HepG2 (cell line): ENCODE measurements around the gene TMEM38A. TPM values are rescaled to one million over a fixed set of nuclear protein-coding genes. Genes with fewer than 3 reads are reported as not detected.

Experiments used
- BCL6 ChIP-seq: IDR thresholded peaks from 2 replicates; pipeline ENCODE4 v1.6.1; 2016; ENCODE audit warnings: missing genetic modification reagents, missing compliant biosample characterization
- BRCA1 ChIP-seq: sonication (generic); formaldehyde crosslinking; IDR thresholded peaks from 2 replicates; pipeline ENCODE4 v1.4.0; 2020; ENCODE audit warnings: missing genetic modification reagents
- CBX1 ChIP-seq: IDR thresholded peaks from one replicate; pipeline ENCODE4 v1.6.1; 2016; ENCODE audit warnings: antibody characterized with exemption, low read depth
- DNMT1 ChIP-seq: sonication (generic); formaldehyde crosslinking; IDR thresholded peaks from 2 replicates; pipeline ENCODE4 v1.5.1; 2020; ENCODE audit warnings: mild to moderate bottlenecking, missing genetic modification reagents
- EP300 ChIP-seq, 3 experiments: sonication (generic) in 1 of 3; formaldehyde crosslinking in 1 of 3; IDR thresholded peaks; 2 replicates each; pipeline versions ENCODE4 v1.5.1 to v1.6.1; 2011 to 2020; ENCODE audit warnings: low read depth in 2 of 3, low read length in 2 of 3, borderline replicate concordance in 1 of 3, improper control_type of control experiment in 1 of 3, mild to moderate bottlenecking in 1 of 3, missing genetic modification reagents in 1 of 3, moderate library complexity in 1 of 3
- ETV5 ChIP-seq: IDR thresholded peaks from 2 replicates; pipeline ENCODE4 v1.6.1; 2018; ENCODE audit warnings: missing biosample characterization, missing genetic modification reagents, inconsistent platforms, borderline replicate concordance
- FOSL2 ChIP-seq: sonication (generic); formaldehyde crosslinking; IDR thresholded peaks from 2 replicates; pipeline ENCODE4 v1.4.0; 2020; ENCODE audit warnings: missing genetic modification reagents
- FOXA1 ChIP-seq, 2 experiments: fragments of 450-650 bp in 1 of 2; sonication (generic) in 1 of 2; formaldehyde crosslinking in 1 of 2; IDR thresholded peaks; 2 replicates each; pipeline versions ENCODE4 v1.4.0 to v1.6.1; 2016 to 2020; ENCODE audit warnings: missing genetic modification reagents in 1 of 2
- FOXO4 ChIP-seq: sonication (generic); formaldehyde crosslinking; conservative IDR thresholded peaks from 2 replicates; pipeline ENCODE4 v1.8.1; 2023; ENCODE audit warnings: missing genetic modification reagents
- HCFC1 ChIP-seq: fragments of 150-350 bp; IDR thresholded peaks from 2 replicates; pipeline ENCODE4 v1.6.1; 2014; ENCODE audit warnings: low read depth, low read length
- KAT8 ChIP-seq: IDR thresholded peaks from 2 replicates; pipeline ENCODE4 v1.6.1; 2016; ENCODE audit warnings: missing genetic modification reagents, missing compliant biosample characterization
- KLF12 ChIP-seq: sonication (generic); formaldehyde crosslinking; IDR thresholded peaks from 2 replicates; pipeline ENCODE4 v1.4.0; 2020; ENCODE audit warnings: missing genetic modification reagents, borderline replicate concordance
- LCORL ChIP-seq, 2 experiments: fragments of 450-650 bp in 1 of 2; sonication (generic) in 1 of 2; formaldehyde crosslinking in 1 of 2; IDR thresholded peaks; 2 replicates each; pipeline versions ENCODE4 v1.5.0 to v1.6.1; 2017 to 2020; ENCODE audit warnings: antibody characterized with exemption in 1 of 2, missing genetic modification reagents in 1 of 2
- SMAD3 ChIP-seq: sonication (generic); formaldehyde crosslinking; IDR thresholded peaks from 2 replicates; pipeline ENCODE4 v1.4.0; 2020; ENCODE audit warnings: missing genetic modification reagents
- SNAI1 ChIP-seq: sonication (generic); formaldehyde crosslinking; IDR thresholded peaks from 2 replicates; pipeline ENCODE4 v1.5.0; 2020; ENCODE audit warnings: mild to moderate bottlenecking, missing genetic modification reagents, borderline replicate concordance
- SP5 ChIP-seq: IDR thresholded peaks from 2 replicates; pipeline ENCODE4 v1.6.1; 2016; ENCODE audit warnings: low read depth, borderline replicate concordance
- SSRP1 ChIP-seq: IDR thresholded peaks from 2 replicates; pipeline ENCODE4 v1.6.1; 2016; ENCODE audit warnings: control low read depth
- UBTF ChIP-seq: sonication (generic); formaldehyde crosslinking; IDR thresholded peaks from 2 replicates; pipeline ENCODE4 v1.4.0; 2020; ENCODE audit warnings: mild to moderate bottlenecking, missing genetic modification reagents
- ZBTB8A ChIP-seq: sonication (generic); formaldehyde crosslinking; IDR thresholded peaks from 2 replicates; pipeline ENCODE4 v1.4.0; 2020; ENCODE audit warnings: mild to moderate bottlenecking, low read depth, missing genetic modification reagents, borderline replicate concordance
- ZFP36L1 ChIP-seq: sonication (generic); formaldehyde crosslinking; IDR thresholded peaks from 2 replicates; pipeline ENCODE4 v1.8.0; 2022; ENCODE audit warnings: mild to moderate bottlenecking, missing genetic modification reagents, moderate library complexity
- ZNF20 ChIP-seq: sonication (generic); formaldehyde crosslinking; IDR thresholded peaks from 2 replicates; pipeline ENCODE4 v1.4.0; 2020; ENCODE audit warnings: mild to moderate bottlenecking, moderate library complexity, missing genetic modification reagents
- ZNF33A ChIP-seq: sonication (generic); formaldehyde crosslinking; IDR thresholded peaks from 2 replicates; pipeline ENCODE4 v1.5.1; 2020; ENCODE audit warnings: missing genetic modification reagents, mild to moderate bottlenecking, moderate library complexity, borderline replicate concordance
- ZNF382 ChIP-seq: sonication (generic); formaldehyde crosslinking; IDR thresholded peaks from 2 replicates; pipeline ENCODE4 v1.5.0; 2020; ENCODE audit warnings: missing genetic modification reagents, mild to moderate bottlenecking, borderline replicate concordance
- ZNF652 ChIP-seq: IDR thresholded peaks from 2 replicates; pipeline ENCODE4 v1.6.1; 2016; ENCODE audit warnings: low read depth, borderline replicate concordance
- ZNF724P ChIP-seq: sonication (generic); formaldehyde crosslinking; IDR thresholded peaks from 2 replicates; pipeline ENCODE4 v1.8.0; 2022; ENCODE audit warnings: missing genetic modification reagents, borderline replicate concordance
- ZNF850 ChIP-seq: sonication (generic); formaldehyde crosslinking; conservative IDR thresholded peaks from 2 replicates; pipeline ENCODE4 v1.9.0; 2021; ENCODE audit warnings: mild to moderate bottlenecking, missing genetic modification reagents
- ZNF883 ChIP-seq: sonication (generic); formaldehyde crosslinking; IDR thresholded peaks from 2 replicates; pipeline ENCODE4 v1.5.1; 2020; ENCODE audit warnings: mild to moderate bottlenecking, missing genetic modification reagents; ENCODE audit errors: not compliant biosample characterization
- ZSCAN21 ChIP-seq: sonication (generic); formaldehyde crosslinking; IDR thresholded peaks from 2 replicates; pipeline ENCODE4 v1.8.0; 2022; ENCODE audit warnings: mild to moderate bottlenecking, missing genetic modification reagents, moderate library complexity, borderline replicate concordance
- polyA plus RNA-seq, 8 experiments: library from polyadenylated mRNA; depleted of rRNA in 3 of 8; stranded (reverse) in 7 of 8; unstranded in 1 of 8; fragments of >200 nt; fragmentation: Illumina TruSeq in 4 of 8; extraction: Trizol in 4 of 8; gene quantifications; 2 replicates each; pipeline versions ENCODE4 v1.2.1 to v1.2.3, GENCODE V29; 2011 to 2016; ENCODE audit warnings: low read depth in 4 of 8, missing spikeins in 1 of 8, mixed read lengths in 1 of 8; ENCODE audit not compliant: insufficient read depth in 1 of 8
- total RNA-seq, 5 experiments: library from RNA; depleted of rRNA; stranded (reverse); fragments of >200 nt; fragmentation: Illumina TruSeq; extraction: Trizol; gene quantifications; 2 replicates each; pipeline ENCODE4 v1.2.3, GENCODE V29; 2016; ENCODE audit warnings: low read depth in 1 of 5

Gene TMEM38A
- total and polyA plus RNA-seq, 2 of the 13 experiments (the other 11 are each of a cell fraction or from before 2014, with no cell fraction given) = 4.8 to 6.8 TPM

- TF ChIP-seq LCORL (IDR thresholded peaks at IDR 0.05) (no peak), LCORL (CRISPR knock-in tag; IDR thresholded peaks at IDR 0.05) (0 out of 2 replicates have a peak, but pooled peaks have one; percentile 3), ZNF883 (no peak), FOXO4 (CRISPR knock-in tag) (0 out of 2 replicates have a peak, but pooled peaks have one; percentile 49), ZNF20 (no peak), KAT8 (CRISPR knock-in tag) (no peak), KLF12 (no peak), ZNF850 (CRISPR knock-in tag) (no peak), ZSCAN21 (CRISPR knock-in tag) (no peak), SSRP1 (CRISPR knock-in tag) (no peak), ZFP36L1 (CRISPR knock-in tag) (peak; percentile 17; the same call in 1 of the 2 replicates), SP5 (CRISPR knock-in tag) (0 out of 2 replicates have a peak, but pooled peaks have one; percentile 18), ZNF33A (CRISPR knock-in tag) (no peak), UBTF (CRISPR knock-in tag) (0 out of 2 replicates have a peak, but pooled peaks have one; percentile 23), DNMT1 (CRISPR knock-in tag) (no peak), ZNF724P (CRISPR knock-in tag) (no peak), BCL6 (no peak), ZNF652 (CRISPR knock-in tag) (no peak), FOXA1 (IDR thresholded peaks at IDR 0.05) (no peak), FOXA1 (CRISPR knock-in tag; IDR thresholded peaks at IDR 0.05) (no peak), ETV5 (CRISPR knock-in tag) (0 out of 2 replicates have a peak, but pooled peaks have one; percentile 16), EP300 (IDR thresholded peaks at IDR 0.05; ENCODE audit: low read depth in 2 of 2, low read length in 2 of 2) (no peak), EP300 (CRISPR knock-in tag; IDR thresholded peaks at IDR 0.05; ENCODE audit: borderline replicate concordance) (no peak), HCFC1 (no peak), ZBTB8A (no peak), SNAI1 (CRISPR knock-in tag) (no peak), FOSL2 (CRISPR knock-in tag) (no peak), ZNF382 (CRISPR knock-in tag) (no peak), BRCA1 (no peak), SMAD3 (CRISPR knock-in tag) (no peak), CBX1 (no peak)
Measured at GRCh38 chr19:16660763-16661479, at the start of gene TMEM38A (continued).
